GM13977 (cell line): ENCODE measurements around the gene PHTF2.

ENCODE experiments used
- DNase-seq: peaks from one replicate; pipeline ENCODE4 v3.0.0; 2012; ENCODE audit warnings: low spot score
- CTCF ChIP-seq: IDR thresholded peaks from 2 replicates; pipeline ENCODE4 v1.5.1; 2012; ENCODE audit warnings: mild to moderate bottlenecking, control low read depth; ENCODE audit not compliant: insufficient read depth; ENCODE audit errors: extremely low read depth, missing control alignments
- in situ Hi-C: fragments of 300-500 bp; cut with MboI; formaldehyde crosslinking; loops from one replicate; pipeline ENCODE4 v1.12.0; 2022; ENCODE audit warnings: low sequenced_read_pairs, low pct_unique_long_range_greater_than_20kb, mixed read lengths, inconsistent platforms; ENCODE audit not compliant: unreplicated experiment

PHTF2 gene

DNA sequence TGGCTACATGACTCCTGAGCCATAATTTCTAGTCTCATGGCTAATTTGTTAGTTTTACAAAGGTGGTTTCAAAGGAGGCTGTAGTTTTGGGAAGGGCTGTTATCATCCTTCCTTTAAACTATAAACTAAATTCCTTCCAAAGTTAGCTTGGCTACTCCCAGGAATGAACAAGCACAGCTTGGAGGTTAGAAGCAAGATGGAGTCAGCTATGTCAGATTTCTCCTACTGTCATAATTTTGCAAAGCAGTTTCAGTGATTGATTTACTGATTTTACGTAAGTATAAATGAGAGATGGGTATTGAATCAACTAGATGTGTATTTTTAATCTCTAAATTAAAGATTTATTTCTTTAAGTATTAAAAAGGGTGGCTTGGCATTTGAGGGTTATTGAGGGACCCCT lies 79.9 kb downstream of the PHTF2 start:
- in situ Hi-C loops: no loop called here
- DNase-seq: no peak
- no peak for TF ChIP-seq CTCF

GRCh38 chr7:77879272-77879671 lies 80.7 kb downstream of the PHTF2 start:
- in situ Hi-C loops: no loop called here
- TF ChIP-seq CTCF: no peak
- no peak for DNase-seq

DNA sequence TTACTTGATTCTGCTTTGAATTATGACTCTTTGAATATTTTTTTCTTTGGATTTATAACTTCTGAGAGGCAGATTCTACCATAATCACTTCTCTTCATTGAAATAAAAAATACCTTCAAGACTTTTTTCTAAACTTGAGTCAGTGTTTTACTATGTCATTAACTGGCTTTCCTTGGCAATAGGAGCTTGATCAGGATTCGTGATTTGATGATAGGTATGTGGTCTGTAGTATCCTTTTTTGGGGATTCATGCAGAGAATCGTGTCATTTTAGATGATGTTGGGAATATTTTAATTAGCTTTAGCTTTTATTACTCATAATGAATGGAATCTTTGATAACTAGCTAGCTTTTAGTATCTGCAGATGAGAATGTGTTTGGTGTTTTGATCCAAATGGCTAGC lies 83.3 kb downstream of the PHTF2 start:
- in situ Hi-C loops: no loop called here
- no peak for DNase-seq
- no peak for TF ChIP-seq CTCF

- DNase-seq: no peak
- in situ Hi-C loops: no loop called here
- no peak for TF ChIP-seq CTCF
Measured at GRCh38 chr7:77885155-77885554, 86.6 kb downstream of the PHTF2 start.

DNA sequence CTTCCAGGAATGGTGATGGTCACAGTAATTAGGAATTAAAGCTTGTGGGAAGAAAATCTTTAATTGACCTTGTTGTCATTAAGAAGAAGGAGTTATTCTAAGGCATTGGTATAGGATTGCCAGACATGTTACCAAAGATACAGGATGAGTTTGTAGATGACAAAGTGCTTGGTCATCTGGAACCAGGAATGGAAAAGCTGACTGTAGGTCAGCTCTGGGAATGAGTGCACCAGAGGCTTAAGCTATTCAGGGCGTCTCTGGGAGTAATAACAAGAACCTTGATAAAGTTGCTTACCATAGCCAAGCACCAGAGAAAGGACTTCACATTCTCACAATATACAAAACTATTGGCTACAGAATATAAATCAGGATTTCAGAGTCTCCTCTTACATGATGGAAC lies 89.0 kb downstream of the PHTF2 start:
- no peak for TF ChIP-seq CTCF
- DNase-seq: no peak
- in situ Hi-C loops: no loop called here

- TF ChIP-seq CTCF: no peak
- in situ Hi-C loops: no loop called here
- no peak for DNase-seq
Measured at GRCh38 chr7:77888998-77889397, 90.4 kb downstream of the PHTF2 start.

GRCh38 chr7:77893813-77894212 lies 95.2 kb downstream of the PHTF2 start:
- in situ Hi-C loops: no loop called here
- TF ChIP-seq CTCF: no peak
- no peak for DNase-seq
